GM12878 (cell line): Measurements from ENCODE around the gene CALN1.
A peak's percentile ranks its signal among the peaks of the same experiment; 100 is the strongest.

ENCODE experiments used
- BCL3 ChIP-seq: IDR thresholded peaks from 2 replicates; pipeline ENCODE4 v1.6.1; 2011; ENCODE audit warnings: borderline replicate concordance, low read depth, mild to moderate bottlenecking, moderate library complexity, low read length; ENCODE audit not compliant: insufficient read depth, poor library complexity, severe bottlenecking
- CREB1 ChIP-seq: IDR thresholded peaks from 2 replicates; pipeline ENCODE4 v1.6.1; 2012; ENCODE audit warnings: low read depth, mild to moderate bottlenecking, inconsistent platforms
- CTCF ChIP-seq, 3 experiments: IDR thresholded peaks in 2 of 3; conservative IDR thresholded peaks in 1 of 3; 2 replicates each; pipeline ENCODE4 v1.5.1; 2011; ENCODE audit warnings: low read depth in 3 of 3, low read length in 3 of 3, mild to moderate bottlenecking in 3 of 3, control low read depth in 2 of 3, moderate library complexity in 2 of 3, inconsistent platforms in 1 of 3, mixed read lengths in 1 of 3; ENCODE audit not compliant: control insufficient read depth in 2 of 3, insufficient read depth in 1 of 3; ENCODE audit errors: extremely low read depth in 1 of 3
- GABPA ChIP-seq: IDR thresholded peaks from 2 replicates; pipeline ENCODE4 v1.6.1; 2014; ENCODE audit warnings: antibody characterized with exemption, low read depth, mild to moderate bottlenecking, inconsistent platforms
- HSF1 ChIP-seq: fragments of 150-350 bp; IDR thresholded peaks from 2 replicates; pipeline ENCODE4 v1.6.1; 2014; ENCODE audit warnings: mild to moderate bottlenecking, low read depth, low read length
- POLR2A ChIP-seq: IDR thresholded peaks from 2 replicates; pipeline ENCODE4 v1.6.1; 2011; ENCODE audit warnings: low read depth, mild to moderate bottlenecking, low read length
- REST ChIP-seq: IDR thresholded peaks from 2 replicates; pipeline ENCODE4 v1.6.1; 2012; ENCODE audit warnings: mild to moderate bottlenecking, low read depth, low read length
- SIX5 ChIP-seq: IDR thresholded peaks from 2 replicates; pipeline ENCODE4 v1.6.1; 2011; ENCODE audit warnings: mild to moderate bottlenecking, low read depth, low read length, moderate library complexity; ENCODE audit not compliant: severe bottlenecking
- TAF1 ChIP-seq: IDR thresholded peaks from 2 replicates; pipeline ENCODE4 v1.6.1; 2011; ENCODE audit warnings: mild to moderate bottlenecking, low read depth, low read length, borderline replicate concordance
- ZNF207 ChIP-seq: fragments of 450-650 bp; IDR thresholded peaks from 2 replicates; pipeline ENCODE4 v1.6.1; 2014; ENCODE audit warnings: antibody characterized with exemption, mild to moderate bottlenecking, borderline replicate concordance
- ZSCAN29 ChIP-seq: fragments of 450-650 bp; IDR thresholded peaks from 2 replicates; pipeline ENCODE4 v1.6.1; 2017; ENCODE audit warnings: mild to moderate bottlenecking, moderate library complexity

GRCh38 chr7:72405418-72405817 is 6.7 kb downstream of the CALN1 start:
- TF ChIP-seq BCL3: peak; percentile 72
- no peak for TF ChIP-seq CTCF (IDR thresholded peaks at IDR 0.05 in 2 of 3, conservative IDR thresholded peaks at IDR 0.05 in 1 of 3; ENCODE audit: control insufficient read depth in 2 of 3, extremely low read depth in 1 of 3, insufficient read depth in 1 of 3, low read depth in 3 of 3, low read length in 3 of 3)
- no peak for TF ChIP-seq CREB1
- no peak for TF ChIP-seq ZSCAN29
- no peak for TF ChIP-seq POLR2A
- TF ChIP-seq REST: no peak
- TF ChIP-seq TAF1: no peak
- no peak for TF ChIP-seq ZNF207
- no peak for TF ChIP-seq SIX5
- no peak for TF ChIP-seq HSF1
- TF ChIP-seq GABPA: no peak
